HG02885 (cell line): ENCODE results near the gene MSMB.
A peak's percentile ranks its signal among the peaks of the same experiment; 100 is the strongest.

Source experiments
- ATAC-seq: cut with Tn5 transposase; IDR thresholded peaks from one replicate; pipeline ENCODE4 v1.9.1; 2021; ENCODE audit warnings: mild to moderate bottlenecking; ENCODE audit not compliant: unreplicated experiment, poor library complexity

MSMB gene

DNA sequence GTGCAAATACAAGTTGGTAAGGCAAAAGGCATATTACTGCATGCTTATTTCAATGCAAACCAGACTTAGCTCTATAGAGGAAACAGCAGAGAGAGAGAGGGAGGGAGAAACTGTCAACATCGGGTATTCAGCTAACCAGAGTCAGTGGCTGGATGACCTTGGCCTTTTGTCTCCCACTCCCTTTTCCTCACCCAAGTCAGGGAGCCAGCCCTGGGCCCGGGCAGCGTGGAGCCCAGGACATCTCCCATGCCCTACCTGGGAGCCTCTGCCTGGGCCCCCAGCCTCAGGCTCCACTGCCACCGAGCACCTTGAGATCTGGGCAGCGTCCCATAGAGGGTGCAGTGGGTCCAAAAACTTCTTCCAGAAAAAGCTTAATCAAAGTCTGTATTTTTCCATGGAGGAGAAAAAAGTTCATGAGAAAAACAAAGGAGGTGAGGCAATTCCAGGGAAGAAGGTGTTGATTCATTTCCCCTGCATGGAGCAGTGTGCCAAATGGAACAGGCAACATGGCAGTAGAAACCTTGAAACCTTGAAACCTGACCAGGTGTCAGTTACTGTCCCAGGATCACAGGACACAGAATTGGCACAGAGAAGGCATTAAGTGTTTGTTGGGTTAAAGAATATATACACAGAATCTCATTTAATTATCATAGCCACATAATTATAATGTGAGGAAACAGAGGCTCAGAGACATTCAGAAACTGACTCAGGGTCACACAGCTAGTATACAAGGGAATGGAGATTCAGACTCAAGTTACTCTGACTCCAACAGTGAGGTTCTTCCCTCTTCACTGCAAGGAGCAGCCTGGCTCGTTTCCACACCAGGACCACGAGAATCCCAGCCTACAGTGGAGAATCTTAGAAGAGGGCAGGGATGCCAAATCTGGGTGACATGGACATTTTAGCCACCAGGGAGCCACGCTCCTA, 9.9 kb downstream of the MSMB start:
- ATAC-seq, result no peak

- ATAC-seq, result no peak
These were observed 12.5 kb downstream of the MSMB start for GRCh38 chr10:46033602-46034011.

- no peak for ATAC-seq
These were observed 14.2 kb downstream of the MSMB start for GRCh38 chr10:46031648-46032532.

GRCh38 chr10:46030091-46030937, 15.8 kb downstream of the MSMB start, which contains the start of gene NCOA4:
TSS of gene NCOA4 (minus strand) at chr10:46030623. CDS start at chr10:46016680, 13,943 bp downstream.
- ATAC-seq, result peak; percentile 97

GRCh38 chr10:46029461-46030030, 16.5 kb downstream of the MSMB start:
- ATAC-seq, result no peak

DNA sequence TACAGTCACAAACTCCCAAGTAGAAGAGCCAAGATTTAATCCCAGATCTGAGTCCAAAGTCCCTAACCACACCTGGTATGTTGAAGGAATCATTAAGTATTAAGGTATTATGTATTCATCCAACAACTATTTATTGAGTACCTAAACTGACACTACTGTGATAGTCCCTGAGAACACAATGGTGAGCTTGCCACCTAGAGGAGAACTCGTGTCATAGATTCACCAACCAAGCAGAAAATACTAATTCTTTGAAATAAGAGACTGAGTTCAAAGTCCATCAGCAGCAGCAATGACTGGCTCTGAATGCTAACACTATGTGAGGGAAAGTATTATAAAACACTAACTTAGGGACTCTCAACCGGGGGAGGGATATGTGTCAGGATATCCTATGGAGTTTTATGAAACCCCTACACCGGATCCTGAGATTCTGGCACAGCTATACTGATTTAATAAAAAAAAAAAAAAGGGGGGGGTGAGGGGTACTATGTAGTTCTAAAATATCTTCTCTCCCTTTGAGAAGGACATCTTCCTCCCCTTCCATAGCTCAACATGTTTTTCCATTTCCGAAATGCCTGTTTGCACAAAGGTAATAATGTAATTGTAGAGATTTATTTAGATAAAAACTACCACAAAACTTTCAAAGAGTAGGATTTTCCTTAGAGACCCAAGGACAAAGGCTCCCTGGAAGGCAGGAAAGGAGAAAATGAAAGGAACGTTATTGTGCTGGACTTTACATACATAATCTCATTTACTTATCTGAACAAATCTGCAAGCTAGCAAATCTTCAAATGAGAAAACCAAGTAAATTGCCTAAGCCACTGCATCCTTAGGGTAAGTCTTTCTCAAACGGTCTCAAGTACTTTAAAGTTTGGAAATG, 17.2 kb downstream of the MSMB start:
- peak; percentile 47 for ATAC-seq

DNA sequence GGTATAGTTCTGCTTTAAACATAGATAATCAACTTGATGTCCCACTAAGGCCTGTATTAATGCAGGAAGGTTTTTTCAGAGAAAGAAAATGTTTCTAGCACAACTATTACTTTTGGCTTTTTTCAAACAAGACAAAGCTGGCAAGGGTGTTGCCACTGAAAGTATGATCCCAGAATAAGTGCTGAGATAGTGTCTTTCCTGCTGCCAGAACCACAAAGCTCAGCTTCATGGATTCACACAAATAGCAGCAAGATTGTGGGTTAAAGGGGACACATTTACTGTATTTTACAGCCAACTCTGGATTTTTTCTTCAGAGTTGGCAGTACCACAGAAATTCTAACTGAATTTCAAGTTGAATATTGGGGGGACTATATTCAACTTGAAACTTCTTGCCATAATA, 20.0 kb downstream of the MSMB start:
- ATAC-seq, result no peak

- ATAC-seq, result no peak
These were observed 20.7 kb downstream of the MSMB start for GRCh38 chr10:46025406-46025805.

- ATAC-seq, result no peak
These were observed 21.1 kb downstream of the MSMB start for GRCh38 chr10:46024948-46025347.

DNA sequence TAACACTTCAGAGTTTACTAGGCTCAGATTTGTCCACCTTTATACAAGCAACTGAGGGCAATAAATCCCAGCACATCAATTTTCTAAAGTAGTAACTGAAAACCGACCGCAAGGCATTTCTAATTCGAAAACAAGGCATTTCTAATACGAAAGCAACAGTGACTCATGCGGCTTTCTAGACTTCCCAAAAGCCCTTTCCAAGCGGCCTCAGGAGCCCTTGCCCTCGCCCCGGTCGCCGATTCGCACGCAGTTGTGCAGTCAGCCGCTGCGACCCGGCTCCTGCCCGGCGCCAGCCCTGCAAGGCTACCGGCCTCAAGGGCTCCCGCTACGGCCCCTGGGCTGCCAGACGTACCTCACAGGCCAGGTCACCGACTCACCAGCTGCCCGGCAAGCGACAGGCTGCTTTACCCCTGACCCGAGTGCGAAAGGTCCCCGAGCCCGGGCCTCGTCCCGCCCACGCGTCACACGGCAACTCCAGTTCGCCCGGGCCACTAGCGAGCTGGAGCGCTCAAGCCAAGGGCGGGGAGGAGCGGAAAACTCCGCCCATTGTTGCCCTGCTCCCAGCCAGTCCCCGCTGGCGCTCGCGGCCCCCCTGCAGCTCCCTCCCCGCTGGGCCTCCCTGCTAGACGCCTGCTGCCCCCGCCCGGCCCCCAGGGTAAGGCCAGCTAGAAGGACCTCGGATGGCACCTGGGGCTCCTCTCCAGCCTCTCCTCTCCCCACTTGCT, 22.9 kb downstream of the MSMB start:
- ATAC-seq, result peak; percentile 97

DNA sequence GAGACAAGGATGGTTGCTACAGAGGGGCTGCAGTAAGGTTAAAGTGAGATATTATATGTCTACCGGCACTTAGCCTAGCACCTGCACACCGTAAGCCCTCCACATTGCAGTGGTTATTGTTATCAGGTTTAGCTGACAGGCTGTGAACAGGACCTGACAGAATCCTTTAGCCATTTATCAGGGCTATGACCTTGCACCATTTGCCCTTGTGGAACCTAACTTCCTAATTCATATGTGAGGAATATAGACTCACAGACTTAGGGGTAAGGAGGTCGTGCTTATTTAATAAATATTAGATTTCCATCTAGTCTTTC, 25.8 kb downstream of the MSMB start:
- ATAC-seq, result no peak

DNA sequence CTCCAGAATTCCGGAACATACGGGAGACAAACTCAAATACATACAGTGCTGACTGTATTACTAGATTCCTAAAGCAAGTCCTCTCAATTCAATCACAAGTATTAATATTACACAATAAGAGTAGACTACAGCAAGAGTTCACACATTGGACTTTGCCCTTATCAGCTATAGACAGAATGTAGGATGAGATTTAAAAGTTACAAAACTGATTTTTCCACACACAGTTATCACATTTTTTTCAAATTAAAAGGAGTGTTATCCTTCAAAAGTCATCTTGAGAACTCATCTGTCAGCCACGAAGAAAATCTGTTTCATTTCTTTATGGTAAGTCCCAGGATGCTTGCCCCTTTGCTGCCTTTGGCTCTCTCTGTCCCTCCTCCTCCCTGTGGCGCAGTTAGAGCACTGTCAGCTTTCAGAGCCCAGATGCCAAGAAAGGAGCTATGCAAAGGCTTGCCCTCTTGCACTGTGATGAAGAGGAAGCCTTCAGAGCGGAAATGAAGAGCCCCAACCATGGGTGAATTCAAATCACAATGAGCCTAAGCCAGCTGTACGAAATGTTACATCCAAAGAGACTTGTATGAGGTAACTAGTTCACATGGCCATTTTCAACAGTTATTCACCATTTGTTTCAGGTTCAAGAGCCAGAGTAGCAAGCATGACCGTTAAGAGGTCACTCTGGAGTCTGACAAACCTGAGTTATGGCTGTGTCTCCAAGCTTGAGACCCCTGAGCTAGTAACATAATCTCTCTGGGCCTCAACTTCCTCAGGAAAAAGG, 26.3 kb downstream of the MSMB start:
- ATAC-seq, result no peak

- no peak for ATAC-seq
These were observed 26.9 kb downstream of the MSMB start for GRCh38 chr10:46019177-46019528.

DNA sequence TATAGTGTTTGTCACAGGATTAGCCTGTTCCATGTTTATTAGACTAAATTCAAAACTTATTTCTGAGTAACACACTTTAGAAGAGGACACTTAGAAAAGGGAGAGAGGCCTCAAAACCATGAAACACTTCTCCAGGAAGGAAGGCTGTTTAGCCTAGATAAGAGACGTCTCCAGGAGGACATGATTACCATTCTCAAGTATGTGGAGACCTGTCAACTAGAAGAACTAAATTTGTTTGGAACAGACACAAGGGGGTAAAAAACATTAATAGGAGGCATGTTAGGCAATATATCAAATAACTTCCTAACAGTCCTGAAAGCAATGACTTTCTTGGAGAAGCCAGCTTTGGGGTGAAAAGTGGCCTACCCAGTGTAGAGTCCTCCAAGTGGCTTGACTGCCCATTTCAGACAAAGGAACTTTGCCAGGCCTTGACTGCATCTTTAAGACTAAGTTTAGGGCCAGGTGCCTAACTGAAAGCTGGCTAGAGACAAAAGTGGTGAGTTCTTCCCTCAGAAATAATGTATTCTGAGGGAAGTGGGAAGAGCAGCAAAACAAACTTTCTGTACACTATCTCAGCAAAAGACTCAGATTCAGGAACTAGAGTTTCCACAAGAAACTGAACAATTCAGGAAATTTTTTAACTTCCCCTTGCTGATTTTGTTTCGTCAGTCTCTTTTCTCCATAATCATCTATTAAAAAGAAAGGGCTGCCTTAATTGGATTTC, 27.5 kb downstream of the MSMB start:
- ATAC-seq, result no peak

DNA sequence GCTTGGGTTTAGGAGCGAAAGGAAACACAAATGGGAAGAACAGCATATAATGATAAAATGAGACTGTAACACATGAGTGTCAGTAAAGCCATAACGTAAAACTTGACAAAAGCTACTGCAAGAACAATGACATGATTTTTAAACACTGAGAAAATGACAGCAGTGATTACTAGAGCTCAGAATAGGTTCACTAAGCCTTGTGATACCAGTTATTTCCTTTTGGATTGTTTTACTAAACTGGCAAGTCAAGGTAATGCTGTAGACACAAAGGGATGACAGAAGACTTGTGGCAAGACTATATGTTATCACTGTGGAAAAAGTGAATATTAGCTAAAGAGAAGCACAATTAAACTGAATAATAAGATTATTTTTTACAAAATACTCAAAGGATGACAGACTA, 28.3 kb downstream of the MSMB start:
- ATAC-seq, result no peak

- no peak for ATAC-seq
These were observed 29.3 kb downstream of the MSMB start for GRCh38 chr10:46016811-46017210.

DNA sequence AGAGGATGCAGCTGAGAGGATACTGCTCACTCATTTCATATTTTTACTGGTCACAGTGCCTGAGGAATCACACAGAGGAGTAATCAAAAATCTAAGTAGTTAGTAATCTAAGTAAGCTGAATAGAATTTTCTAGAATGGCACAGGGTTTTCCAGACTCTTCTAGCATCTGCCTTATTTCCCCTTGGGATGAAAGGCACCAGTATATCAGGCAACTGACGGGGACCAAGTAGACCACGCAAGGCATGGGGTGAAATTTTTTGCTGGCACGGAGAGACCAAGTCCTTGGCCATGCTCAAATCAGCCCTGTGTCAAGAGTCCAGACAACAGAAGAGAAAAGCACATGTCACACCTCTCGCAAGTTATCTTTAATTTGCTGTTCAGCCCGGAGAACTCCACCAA, 29.9 kb downstream of the MSMB start:
- ATAC-seq, result no peak
